Dedifferentiated amniotic fluid mesenchymal stem cell (primary cell): ENCODE data around the gene RANBP17.

Source experiments
- DNase-seq: peaks from one replicate; pipeline ENCODE4 v3.0.0-alpha.2; 2016; ENCODE audit errors: extremely low spot score

RANBP17 gene

DNA sequence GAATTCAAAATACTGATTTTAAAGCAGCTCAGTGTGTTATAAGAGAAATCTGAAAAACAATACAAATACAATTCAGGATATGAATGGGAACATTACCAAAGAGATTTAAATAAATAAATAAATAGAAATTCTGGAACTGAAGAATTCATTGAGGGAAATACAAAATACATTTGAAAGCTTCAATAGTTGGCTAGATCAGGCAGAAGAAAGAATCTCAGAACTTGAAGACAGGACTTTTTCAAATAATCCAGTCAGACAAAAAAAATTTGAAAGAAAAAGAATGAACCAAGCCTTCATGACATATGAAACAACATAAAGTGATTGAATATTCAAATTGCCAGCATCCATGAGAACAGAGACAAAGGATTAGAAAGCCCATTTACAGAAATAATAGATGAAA lies 387.6 kb downstream of the RANBP17 start:
- no peak for DNase-seq

GRCh38 chr5:171250738-171251137 lies 388.9 kb downstream of the RANBP17 start:
- no peak for DNase-seq

GRCh38 chr5:171251519-171251918 lies 389.7 kb downstream of the RANBP17 start:
- no peak for DNase-seq

DNA sequence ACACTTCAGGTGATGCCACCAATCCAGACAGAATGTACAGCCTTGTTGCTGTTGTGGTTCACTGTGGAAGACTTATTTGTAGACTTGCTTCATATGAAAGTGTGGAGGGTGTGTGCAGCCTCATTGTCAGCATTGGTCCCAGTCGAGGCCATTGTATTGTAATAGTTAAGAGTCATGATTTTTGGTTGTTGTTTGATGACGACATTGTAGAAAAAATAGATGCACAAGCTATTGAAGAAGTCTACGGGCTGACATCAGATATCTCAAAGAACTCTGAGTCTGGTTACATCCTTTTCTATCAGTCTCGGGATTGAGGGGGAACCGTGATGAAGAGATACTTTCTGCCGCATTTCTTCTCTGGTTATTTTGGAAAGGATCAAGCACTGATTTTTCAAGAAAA lies 390.9 kb downstream of the RANBP17 start:
- no peak for DNase-seq

DNA sequence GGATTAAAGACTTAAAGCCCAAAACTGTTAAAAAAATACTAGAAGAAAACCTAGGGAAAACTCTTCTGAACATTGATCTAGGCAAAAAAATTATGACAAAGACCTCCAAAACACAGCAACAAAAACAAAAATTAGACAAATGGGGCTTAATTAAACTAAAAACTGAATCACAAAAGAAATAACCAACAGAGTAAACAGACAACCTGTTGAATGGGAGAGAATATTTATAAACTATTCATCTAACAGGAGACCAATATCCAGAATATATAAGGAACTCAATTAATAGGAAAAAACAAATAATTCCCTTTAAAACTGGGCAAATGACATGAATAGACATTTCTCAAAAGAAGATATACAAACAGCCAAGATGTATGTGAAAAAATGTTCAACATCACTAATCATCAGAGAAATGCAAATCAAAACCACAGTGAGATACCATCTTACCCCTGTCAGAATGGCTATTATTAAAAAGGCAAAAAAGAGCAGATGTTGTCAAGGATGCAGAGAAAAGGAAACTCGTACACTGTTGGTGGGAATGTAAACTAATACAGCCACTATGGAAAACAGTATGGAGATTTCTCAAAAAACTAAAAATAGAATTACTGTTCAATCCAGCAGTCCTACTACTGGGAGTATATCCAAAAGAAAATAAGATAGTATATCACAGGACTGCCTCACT lies 397.1 kb downstream of the RANBP17 start:
- no peak for DNase-seq

- DNase-seq = no peak
These were observed 399.5 kb downstream of the RANBP17 start for GRCh38 chr5:171261361-171261760.

GRCh38 chr5:171261904-171262303 lies 400.1 kb downstream of the RANBP17 start:
- no peak for DNase-seq

- no peak for DNase-seq
These were observed 401.4 kb downstream of the RANBP17 start for GRCh38 chr5:171263181-171263580.

- DNase-seq = no peak
These were observed 403.0 kb downstream of the RANBP17 start for GRCh38 chr5:171264843-171265242.

- no peak for DNase-seq
These were observed 407.1 kb downstream of the RANBP17 start for GRCh38 chr5:171268700-171269620.

DNA sequence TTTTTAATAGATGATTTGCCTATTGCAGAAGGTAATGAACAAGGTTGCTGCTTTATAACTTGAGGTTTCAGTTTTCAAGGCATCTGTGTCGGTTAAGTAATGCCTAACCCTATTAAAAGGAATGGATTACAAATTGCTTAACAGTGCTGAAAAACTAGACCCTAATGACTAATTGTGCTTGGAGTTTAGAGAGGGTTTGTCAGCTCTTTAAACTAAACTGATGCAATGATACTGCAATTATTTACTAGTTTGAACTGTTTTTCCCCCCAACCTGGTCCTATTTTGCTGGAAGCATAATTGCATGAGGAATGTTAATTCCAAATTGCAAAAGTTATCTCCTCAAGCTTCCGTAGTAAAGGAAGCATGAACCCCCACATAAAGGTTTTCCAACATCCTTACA lies 407.9 kb downstream of the RANBP17 start:
- DNase-seq = peak; percentile 85

DNA sequence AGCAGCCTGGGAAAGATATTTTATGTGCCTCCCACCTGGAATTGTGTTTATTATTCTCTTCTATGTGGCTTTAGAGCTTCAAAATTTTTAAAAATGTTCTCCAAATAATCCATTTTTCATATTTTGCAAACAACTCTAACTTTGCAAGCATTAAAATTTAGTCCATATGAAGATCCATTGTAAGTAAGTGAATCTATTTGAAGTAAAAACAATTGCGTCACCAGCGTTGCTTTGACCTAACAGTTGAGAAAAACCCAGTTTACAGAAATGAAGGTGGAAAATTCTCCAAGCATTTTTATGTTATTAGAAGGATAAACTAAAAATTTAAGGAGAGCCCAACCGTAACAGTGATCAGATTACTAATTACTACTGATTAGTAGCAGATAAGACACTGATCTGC lies 408.3 kb downstream of the RANBP17 start:
- DNase-seq = no peak

DNA sequence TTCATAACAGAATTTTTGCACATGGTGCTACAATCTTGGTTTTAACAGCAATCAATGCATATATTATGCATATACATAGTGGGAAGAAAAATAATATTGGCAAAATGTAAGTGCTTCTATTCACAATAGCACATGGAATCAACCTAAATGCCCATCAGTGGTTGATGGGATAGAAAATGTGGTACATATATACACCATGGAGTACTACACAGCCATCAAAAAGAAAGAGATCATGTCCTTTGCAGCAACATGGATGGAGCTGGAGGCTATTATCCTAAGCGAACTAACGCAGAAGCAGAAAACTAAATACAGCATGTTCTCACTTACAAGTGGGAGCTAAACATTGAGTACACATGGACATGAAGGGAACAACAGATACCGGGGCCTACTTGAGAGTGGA lies 410.0 kb downstream of the RANBP17 start:
- DNase-seq = no peak

- DNase-seq = peak; percentile 37
These were observed 411.5 kb downstream of the RANBP17 start for GRCh38 chr5:171272996-171273970.

DNA sequence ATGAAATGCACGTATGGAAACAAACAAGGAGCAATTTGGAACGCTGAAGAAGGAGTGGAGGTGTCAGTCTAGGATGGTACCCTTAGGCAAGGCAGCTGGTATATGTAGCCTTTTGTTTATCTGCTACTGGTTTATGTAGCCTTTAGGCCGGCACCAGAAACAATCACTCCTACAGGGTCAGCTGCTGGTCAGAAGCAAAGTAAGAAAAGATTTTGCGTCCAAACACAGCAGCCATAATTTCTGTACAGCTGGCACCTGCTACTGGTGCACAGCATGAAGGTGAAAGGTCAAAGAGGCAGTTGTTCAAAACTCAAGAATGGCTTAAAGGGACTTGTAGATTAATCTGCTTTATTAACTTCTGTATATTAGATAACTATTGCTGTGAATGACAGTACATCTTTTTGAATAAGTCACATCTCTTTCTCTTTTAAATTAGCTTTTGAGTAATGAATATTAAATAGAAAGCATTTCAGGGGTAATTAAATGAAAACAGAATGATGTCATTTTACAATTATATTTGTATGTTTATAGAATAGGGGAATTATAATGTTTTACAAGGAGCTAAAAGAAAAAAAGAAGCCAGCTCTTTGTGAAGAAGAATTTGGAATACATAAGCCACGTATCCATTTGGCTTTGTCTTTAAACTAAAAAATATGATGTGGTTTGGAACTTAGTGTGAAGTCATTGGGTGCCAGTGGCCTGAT lies 414.2 kb downstream of the RANBP17 start:
- DNase-seq = no peak

DNA sequence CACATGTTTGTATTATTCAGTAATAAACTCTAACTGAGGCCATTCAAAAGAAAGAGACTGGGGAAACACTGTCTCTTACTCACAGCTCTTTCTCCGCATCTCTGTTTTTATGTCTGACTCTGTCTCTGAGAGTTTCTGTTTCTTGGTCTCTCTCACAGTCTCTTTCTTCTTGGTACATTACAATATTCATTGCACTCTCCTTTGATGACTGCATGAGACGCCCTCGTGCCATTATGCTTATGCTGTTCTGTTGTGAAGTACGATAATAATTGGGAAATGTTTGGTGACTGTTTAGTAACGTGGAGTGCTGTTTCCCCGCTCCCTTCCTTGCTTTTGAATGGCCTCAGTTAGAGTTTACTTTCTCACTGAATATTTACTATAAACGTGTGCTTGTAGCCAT lies 421.9 kb downstream of the RANBP17 start:
- no peak for DNase-seq

- DNase-seq = no peak
These were observed 423.6 kb downstream of the RANBP17 start for GRCh38 chr5:171285465-171285864.

- no peak for DNase-seq
These were observed 426.2 kb downstream of the RANBP17 start for GRCh38 chr5:171288066-171288465.

DNA sequence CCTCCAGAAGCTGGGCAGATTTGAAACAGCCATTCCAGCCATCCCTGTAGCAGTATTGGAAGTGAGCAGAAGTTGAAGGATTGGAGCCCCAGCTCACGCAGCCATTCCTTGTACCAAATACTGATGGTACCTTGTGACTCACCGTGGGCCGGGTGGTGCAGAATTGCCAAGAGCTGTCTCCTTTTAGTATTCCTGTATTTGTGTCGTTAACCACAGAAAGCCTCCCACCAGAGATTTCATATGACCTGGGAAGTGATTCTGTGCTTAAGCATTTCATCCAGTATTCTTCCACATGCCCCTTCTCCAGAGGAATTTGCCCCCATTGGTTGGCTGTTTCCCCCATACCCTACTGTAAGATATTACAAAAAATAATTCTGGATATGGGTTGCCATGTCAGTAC lies 429.6 kb downstream of the RANBP17 start:
- no peak for DNase-seq

DNA sequence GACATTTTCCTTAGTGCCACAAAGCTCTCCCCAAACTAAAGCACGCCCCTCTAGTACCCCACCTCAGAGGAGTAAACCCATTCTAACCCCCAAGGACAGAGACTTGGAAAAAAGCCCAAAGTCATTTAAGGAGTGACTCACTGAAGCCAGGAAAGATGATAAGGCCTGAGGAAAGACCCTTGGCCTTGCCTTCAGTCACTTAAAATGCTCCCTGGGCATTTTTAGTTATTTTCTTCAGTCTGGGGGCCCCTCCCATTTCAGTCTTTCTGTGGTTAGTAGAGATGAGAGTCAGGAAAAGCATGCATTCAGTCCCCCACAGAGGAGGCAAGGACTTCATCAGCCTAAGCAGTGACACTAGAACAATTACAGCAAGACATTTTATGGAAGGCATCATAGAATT lies 433.5 kb downstream of the RANBP17 start:
- no peak for DNase-seq

DNA sequence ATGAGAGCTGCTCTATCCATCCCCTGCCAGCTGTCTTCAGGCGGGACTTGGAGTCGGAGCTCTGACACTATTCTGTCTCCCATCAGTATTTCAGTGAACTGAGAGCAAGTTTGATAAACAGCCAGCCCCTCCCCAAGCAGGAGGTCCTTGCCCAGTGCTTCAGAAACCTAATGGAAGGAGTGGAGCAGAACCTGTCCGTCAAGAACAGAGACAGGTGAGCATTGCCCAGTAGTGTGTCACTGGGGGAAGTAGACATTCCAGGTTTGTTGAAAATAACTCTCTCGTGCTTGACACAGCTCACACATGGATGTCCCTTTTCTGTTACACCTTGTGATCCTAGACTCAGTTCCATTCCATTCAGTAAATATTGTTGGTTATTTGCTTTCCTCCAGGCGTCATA lies 434.0 kb downstream of the RANBP17 start:
- no peak for DNase-seq
